GM13977 (cell line): ENCODE data around the gene MRPL20.

Experiments used
- DNase-seq: peaks from one replicate; pipeline ENCODE4 v3.0.0; 2012; ENCODE audit warnings: low spot score
- in situ Hi-C: fragments of 300-500 bp; cut with MboI; formaldehyde crosslinking; loops from one replicate; pipeline ENCODE4 v1.12.0; 2022; ENCODE audit warnings: low sequenced_read_pairs, low pct_unique_long_range_greater_than_20kb, mixed read lengths, inconsistent platforms; ENCODE audit not compliant: unreplicated experiment
- TF ChIP-seq, protein P1 (sequence below): IDR thresholded peaks from 2 replicates; pipeline ENCODE4 v1.5.1; 2012; ENCODE audit warnings: mild to moderate bottlenecking, control low read depth; ENCODE audit not compliant: insufficient read depth; ENCODE audit errors: extremely low read depth, missing control alignments

MRPL20 gene

DNA sequence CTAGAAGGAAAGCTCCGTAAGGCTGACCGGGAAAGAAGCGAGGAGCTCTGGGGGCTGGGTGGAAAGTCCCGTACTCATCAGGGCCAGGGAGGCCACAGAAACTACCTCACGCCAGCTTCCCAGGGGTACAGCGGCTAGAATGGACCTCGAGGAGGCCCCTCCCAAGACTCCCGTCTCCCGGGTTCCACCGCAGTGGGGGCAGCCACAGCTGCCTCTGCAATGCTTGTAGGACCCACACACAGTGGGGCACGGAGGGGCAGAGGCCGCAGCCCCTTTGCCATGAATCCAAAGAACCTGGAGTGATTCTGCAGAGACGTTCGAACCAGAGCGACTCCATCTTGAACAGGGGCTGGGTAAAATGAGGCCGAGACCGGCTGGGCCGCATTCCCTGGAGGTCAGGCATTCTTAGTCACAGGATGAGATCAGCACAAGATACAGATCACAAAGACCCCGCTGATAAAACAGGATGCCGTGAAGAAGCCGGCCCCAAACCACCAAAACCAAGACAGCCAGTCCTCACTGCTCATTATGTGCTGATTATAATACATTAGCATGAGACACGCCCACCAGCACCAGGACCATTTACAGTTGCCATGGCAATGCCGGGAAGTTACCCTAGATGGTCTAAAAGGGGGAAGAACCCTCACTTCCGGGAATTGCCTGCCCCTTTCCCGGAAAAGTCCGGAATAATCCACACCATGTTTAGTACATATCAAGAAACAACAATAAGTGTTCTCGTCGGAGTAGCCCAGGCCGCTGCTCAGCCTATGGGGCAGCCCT, 15.6 kb upstream of the MRPL20 start:
- no peak for DNase-seq
- in situ Hi-C loops, result no loop called here
- TF ChIP-seq, protein P1, sequence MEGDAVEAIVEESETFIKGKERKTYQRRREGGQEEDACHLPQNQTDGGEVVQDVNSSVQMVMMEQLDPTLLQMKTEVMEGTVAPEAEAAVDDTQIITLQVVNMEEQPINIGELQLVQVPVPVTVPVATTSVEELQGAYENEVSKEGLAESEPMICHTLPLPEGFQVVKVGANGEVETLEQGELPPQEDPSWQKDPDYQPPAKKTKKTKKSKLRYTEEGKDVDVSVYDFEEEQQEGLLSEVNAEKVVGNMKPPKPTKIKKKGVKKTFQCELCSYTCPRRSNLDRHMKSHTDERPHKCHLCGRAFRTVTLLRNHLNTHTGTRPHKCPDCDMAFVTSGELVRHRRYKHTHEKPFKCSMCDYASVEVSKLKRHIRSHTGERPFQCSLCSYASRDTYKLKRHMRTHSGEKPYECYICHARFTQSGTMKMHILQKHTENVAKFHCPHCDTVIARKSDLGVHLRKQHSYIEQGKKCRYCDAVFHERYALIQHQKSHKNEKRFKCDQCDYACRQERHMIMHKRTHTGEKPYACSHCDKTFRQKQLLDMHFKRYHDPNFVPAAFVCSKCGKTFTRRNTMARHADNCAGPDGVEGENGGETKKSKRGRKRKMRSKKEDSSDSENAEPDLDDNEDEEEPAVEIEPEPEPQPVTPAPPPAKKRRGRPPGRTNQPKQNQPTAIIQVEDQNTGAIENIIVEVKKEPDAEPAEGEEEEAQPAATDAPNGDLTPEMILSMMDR, result no peak

DNA sequence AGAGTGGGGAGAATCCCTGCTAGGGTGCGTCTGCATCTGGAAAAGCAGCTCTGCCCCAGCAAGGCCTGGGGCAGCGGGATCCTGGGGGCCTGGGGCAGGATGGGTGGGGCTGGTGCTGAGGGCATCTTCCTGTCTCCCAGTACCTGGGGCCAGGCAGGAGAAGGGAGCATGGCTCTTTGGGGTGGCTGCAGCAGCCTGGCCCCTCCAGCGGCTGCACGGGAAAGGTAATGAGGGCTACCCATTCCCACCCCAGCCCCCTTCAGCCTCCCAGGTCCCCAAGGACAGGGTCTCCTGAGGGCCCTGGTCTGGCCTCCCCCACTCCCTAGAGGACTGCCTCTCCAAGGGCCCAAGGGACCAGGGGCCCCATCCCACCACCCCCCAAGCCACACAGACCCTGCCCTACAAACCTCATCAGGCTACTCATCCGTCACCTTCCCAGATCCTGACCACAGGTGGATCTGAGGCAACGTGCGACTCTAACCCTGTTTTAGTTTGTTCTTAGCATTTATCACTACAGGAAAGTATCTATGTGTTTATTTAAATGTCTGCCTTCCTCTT, 14.9 kb upstream of the MRPL20 start:
- TF ChIP-seq, protein P1, result no peak
- in situ Hi-C loops, result no loop called here
- DNase-seq, result no peak

DNA sequence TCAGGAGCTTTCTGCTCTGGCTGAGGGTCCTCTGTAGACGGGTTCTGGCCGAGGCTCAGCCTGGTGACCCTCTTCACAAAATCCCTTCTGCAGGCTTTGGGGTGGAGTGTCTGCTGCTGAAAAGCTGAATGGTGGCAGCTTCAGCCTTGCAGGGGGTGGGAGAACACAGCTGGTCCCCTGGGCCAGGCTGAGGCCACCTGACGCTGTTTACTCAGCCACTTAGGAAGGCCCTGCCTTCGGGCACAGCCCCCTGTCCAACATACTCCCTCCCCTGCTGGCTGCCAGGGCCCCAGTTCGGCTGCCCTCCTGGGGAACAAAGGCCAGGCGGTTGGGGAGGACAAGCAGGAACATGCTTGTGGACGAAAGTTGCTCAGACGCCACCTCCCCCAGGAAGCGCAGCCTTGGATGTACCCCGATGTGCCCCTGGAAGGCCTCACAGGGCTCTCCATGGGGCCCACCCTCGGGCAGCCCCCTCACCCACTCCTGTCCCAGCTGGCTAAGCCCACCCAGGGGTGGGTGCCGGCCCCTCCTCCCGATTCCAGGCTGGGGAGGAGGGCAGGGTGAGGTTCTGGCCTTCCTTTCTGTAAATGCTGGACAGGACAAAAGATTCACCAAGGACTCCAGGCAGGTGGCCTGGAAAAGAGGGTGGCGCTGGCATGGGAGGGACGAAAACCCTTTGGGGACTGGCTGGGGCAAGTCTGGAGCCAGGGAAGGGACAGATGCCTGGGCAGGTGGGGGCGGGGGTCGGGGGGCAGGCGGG, 14.2 kb upstream of the MRPL20 start, which contains the start of gene ANKRD65:
ANKRD65 (minus strand) TSS at position 130 of the 760 bp plus-strand sequence. CDS start 271 bp downstream, outside the sequence.
- in situ Hi-C loops, result no loop called here
- DNase-seq, result no peak
- TF ChIP-seq, protein P1, result no peak

DNA sequence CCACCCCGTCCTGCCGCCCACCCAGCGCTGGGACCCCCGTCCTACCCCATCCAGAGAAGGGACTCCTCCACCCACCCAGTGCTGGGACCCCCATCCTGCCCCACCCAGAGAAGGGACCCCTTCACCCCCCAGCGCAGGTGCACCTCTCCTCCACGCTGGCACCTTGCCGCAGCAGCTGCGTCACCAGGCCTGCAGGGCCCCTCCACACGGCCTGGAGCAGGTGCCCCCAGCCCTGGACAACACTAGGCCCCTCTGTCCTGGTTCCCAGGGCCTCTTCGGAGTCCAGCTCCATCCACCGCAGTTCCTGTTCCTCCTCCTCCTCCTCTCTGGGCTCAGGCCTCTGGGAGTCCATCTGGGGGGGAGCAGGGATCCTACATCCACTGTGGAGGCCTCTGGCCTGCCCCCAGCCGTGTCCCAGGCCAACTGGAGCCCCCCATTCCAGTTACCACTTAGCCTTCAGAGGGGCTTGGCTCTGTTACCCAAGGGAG, 13.6 kb upstream of the MRPL20 start:
- TF ChIP-seq, protein P1, result no peak
- DNase-seq, result no peak
- in situ Hi-C loops, result no loop called here

DNA sequence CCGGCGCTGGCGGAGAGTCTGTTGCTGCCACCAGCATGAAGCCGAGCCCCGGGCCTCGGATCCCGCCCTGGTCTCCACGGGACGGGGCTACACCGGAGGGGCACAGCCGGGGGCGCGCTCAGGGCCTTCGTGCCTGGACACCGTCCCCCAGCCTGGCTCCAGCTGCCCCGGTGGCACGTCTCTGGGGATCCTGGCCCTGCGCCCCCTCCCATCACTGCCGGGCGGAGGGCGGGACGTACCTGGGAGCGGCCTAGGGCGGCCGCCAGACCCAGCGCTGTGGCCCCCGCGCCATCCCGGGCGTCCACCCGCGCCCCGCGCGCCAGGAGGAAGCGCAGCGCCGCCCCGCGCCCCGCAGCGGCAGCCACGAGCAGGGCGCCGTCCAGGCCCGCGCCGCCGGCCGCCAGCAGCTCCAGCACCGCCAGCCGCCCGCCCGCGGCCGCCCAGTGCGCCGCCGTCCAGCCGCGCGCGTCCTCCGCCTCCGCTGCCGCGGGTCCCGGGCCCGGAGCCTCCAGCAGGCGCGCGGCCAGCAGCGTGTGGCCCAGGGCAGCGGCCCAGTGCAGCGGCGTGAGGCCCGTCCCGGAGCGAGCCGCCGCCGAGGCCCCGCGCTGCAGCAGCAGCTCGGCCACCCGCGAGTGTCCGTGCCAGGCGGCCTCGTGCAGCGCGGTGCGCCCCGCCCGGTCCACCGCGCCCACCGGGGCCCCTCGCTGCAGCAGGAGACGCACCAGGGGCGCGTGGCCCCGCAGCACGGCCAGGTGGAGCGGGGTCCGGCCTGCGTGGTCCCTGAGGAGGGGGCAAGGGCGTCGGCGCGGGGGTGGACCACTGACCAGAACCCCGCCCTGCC, 12.9 kb upstream of the MRPL20 start:
- TF ChIP-seq, protein P1, result peak; percentile 20
- in situ Hi-C loops, result no loop called here
- DNase-seq, result peak; percentile 40

DNA sequence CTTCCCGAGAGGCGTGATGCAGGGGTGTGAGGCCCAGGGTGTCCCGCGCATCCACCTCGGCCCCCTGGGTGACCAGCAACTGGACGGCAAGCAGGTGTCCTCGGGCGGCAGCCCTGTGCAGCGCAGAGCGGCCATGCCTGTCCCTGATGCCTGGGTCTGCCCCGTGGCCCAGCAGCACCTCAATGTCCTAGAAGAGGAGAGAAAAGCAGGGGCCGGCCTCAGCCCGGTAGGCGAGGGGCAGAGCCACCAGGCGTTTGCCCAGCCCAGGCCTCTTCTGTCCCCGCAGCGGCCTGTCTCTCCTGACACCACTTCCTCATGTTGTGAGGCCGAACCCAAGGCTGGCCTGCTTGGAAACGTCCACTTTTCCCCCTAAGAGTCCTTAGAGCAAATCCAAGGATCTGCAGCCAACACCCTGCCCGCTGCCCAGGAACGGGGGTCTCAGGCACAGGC, 12.3 kb upstream of the MRPL20 start:
- DNase-seq, result peak; percentile 27
- in situ Hi-C loops, result no loop called here
- TF ChIP-seq, protein P1, result no peak
